ENCODE results near the gene NRSN1. TPM values are rescaled to one million over a fixed set of nuclear protein-coding genes. Genes with fewer than 3 reads are reported as not detected.

NRSN1 gene
- total and polyA plus RNA-seq, 2 of the 13 experiments (the other 11 are each of a cell fraction or from before 2014, with no cell fraction given) = not detected

- TF ChIP-seq SRSF1 (optimal IDR thresholded peaks at IDR 0.05; ENCODE audit: low read depth, low read length) = no peak
- TF ChIP-seq ZNF614 (CRISPR knock-in tag; IDR thresholded peaks at IDR 0.05; ENCODE audit: borderline replicate concordance) = peak; percentile 92
- no peak for TF ChIP-seq CREBL2 (CRISPR knock-in tag; IDR thresholded peaks at IDR 0.05; ENCODE audit: borderline replicate concordance)
- TF ChIP-seq ZNF615 (CRISPR knock-in tag; IDR thresholded peaks at IDR 0.05; ENCODE audit: borderline replicate concordance) = no peak
- TF ChIP-seq DNMT1 (CRISPR knock-in tag; IDR thresholded peaks at IDR 0.05) = no peak
- TF ChIP-seq TBX3 (IDR thresholded peaks at IDR 0.05; ENCODE audit: borderline replicate concordance) = no peak
- TF ChIP-seq EP300 (IDR thresholded peaks at IDR 0.05; ENCODE audit: low read depth in 2 of 2, low read length in 2 of 2) = no peak
- TF ChIP-seq EP300 (CRISPR knock-in tag; IDR thresholded peaks at IDR 0.05; ENCODE audit: borderline replicate concordance) = no peak
- TF ChIP-seq TEF (CRISPR knock-in tag; IDR thresholded peaks at IDR 0.05) = peak; percentile 78
- TF ChIP-seq ZBTB7A (CRISPR knock-in tag; IDR thresholded peaks at IDR 0.05) = no peak
- TF ChIP-seq, protein P1, sequence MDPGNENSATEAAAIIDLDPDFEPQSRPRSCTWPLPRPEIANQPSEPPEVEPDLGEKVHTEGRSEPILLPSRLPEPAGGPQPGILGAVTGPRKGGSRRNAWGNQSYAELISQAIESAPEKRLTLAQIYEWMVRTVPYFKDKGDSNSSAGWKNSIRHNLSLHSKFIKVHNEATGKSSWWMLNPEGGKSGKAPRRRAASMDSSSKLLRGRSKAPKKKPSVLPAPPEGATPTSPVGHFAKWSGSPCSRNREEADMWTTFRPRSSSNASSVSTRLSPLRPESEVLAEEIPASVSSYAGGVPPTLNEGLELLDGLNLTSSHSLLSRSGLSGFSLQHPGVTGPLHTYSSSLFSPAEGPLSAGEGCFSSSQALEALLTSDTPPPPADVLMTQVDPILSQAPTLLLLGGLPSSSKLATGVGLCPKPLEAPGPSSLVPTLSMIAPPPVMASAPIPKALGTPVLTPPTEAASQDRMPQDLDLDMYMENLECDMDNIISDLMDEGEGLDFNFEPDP (CRISPR knock-in tag; conservative IDR thresholded peaks at IDR 0.05) = no peak
- TF ChIP-seq ZKSCAN8 (CRISPR knock-in tag; IDR thresholded peaks at IDR 0.05; ENCODE audit: borderline replicate concordance) = 0 out of 2 replicates have a peak, but pooled peaks have one; percentile 43
- TF ChIP-seq ZNF775 (CRISPR knock-in tag; IDR thresholded peaks at IDR 0.05; ENCODE audit: borderline replicate concordance) = peak; percentile 86; the same call in 1 of the 2 replicates
- TF ChIP-seq ZFP82 (CRISPR knock-in tag; IDR thresholded peaks at IDR 0.05; ENCODE audit: borderline replicate concordance) = no peak
- TF ChIP-seq HNRNPLL (IDR thresholded peaks at IDR 0.05; ENCODE audit: low read depth, low read length, poor library complexity, severe bottlenecking) = no peak
- TF ChIP-seq AKAP8 (CRISPR knock-in tag; IDR thresholded peaks at IDR 0.05) = no peak
- TF ChIP-seq SOX6 (IDR thresholded peaks at IDR 0.05) = no peak
- TF ChIP-seq SOX6 (CRISPR knock-in tag; IDR thresholded peaks at IDR 0.05) = peak; percentile 44; the same call in 1 of the 2 replicates
- no peak for TF ChIP-seq ZNF326 (CRISPR knock-in tag; IDR thresholded peaks at IDR 0.05; ENCODE audit: borderline replicate concordance)
- TF ChIP-seq IRX3 (CRISPR knock-in tag; IDR thresholded peaks at IDR 0.05; ENCODE audit: borderline replicate concordance, low read depth) = peak; percentile 85
- TF ChIP-seq ZFP36L1 (CRISPR knock-in tag; IDR thresholded peaks at IDR 0.05) = peak; percentile 97; the same call in 1 of the 2 replicates
- no peak for TF ChIP-seq SMARCE1 (IDR thresholded peaks at IDR 0.05; ENCODE audit: borderline replicate concordance)
- TF ChIP-seq SKI (IDR thresholded peaks at IDR 0.05; ENCODE audit: partially characterized antibody) = no peak
- TF ChIP-seq ZNF180 (CRISPR knock-in tag; IDR thresholded peaks at IDR 0.05; ENCODE audit: borderline replicate concordance, low read depth) = no peak
- peak; percentile 75; the same call in 1 of the 2 replicates for TF ChIP-seq ZBTB10 (CRISPR knock-in tag; IDR thresholded peaks at IDR 0.05; ENCODE audit: borderline replicate concordance)
Observed at GRCh38 chr6:24126586-24127192, 674 bp downstream of the NRSN1 start (continued).
